Lower lobe of right lung (tissue), 2 donors: ENCODE results near the gene EXOC1. TPM values are rescaled to one million over a fixed set of nuclear protein-coding genes. Genes with fewer than 3 reads are reported as not detected.

ENCODE experiments used
- ATAC-seq, 2 donors: fragments of 200-7000 bp; cut with Tn5 transposase; one replicate each; pipeline ENCODE4 v1.9.1; 2020 to 2022; ENCODE audit warnings: mild to moderate bottlenecking in 2 of 2, moderate library complexity in 2 of 2
- DNase-seq: peaks from one replicate; pipeline ENCODE4 v3.0.0-alpha.2; 2020
- H3K27ac ChIP-seq: fragments of 200-600 bp; one replicate; pipeline ENCODE4 v1.8.0; 2022
- H3K27me3 ChIP-seq: fragments of 200-600 bp; one replicate; pipeline ENCODE4 v1.8.0; 2022; ENCODE audit warnings: low read depth
- H3K36me3 ChIP-seq: fragments of 200-600 bp; one replicate; pipeline ENCODE4 v1.8.0; 2022; ENCODE audit warnings: mild to moderate bottlenecking
- H3K4me1 ChIP-seq: fragments of 200-600 bp; one replicate; pipeline ENCODE4 v1.8.0; 2022
- H3K4me3 ChIP-seq: fragments of 200-600 bp; one replicate; pipeline ENCODE4 v1.8.0; 2022; ENCODE audit warnings: mild to moderate bottlenecking
- H3K9me3 ChIP-seq: fragments of 200-600 bp; one replicate; pipeline ENCODE4 v1.8.0; 2022
- CTCF ChIP-seq: fragments of 200-600 bp; IDR thresholded peaks from one replicate; pipeline ENCODE4 v1.8.0; 2022; ENCODE audit warnings: antibody characterized with exemption, mild to moderate bottlenecking
- intact Hi-C: fragments of 100-400 bp; cut with DNase I; formaldehyde crosslinking; loops from one replicate; pipeline ENCODE4 v1.11.0; 2022
- total RNA-seq: library from RNA; stranded (reverse); fragmentation: NEBNext Ultra II Directional; extraction: Animal tissue kit (Norgen Biotek cat#: 25700); gene quantifications from one replicate; pipeline ENCODE4 v1.2.1, GENCODE V29; 2021
- donor health status: DM: no; HTN: yes; CAD: no; lungs with severe emphysema.

The EXOC1 gene
- total RNA-seq, 1 donor from 2014 or later: 35.9 TPM

- TF ChIP-seq CTCF: no peak
- H3K4me3 ChIP-seq: no peak overlapping the region
- no peak overlapping the region for H3K27ac ChIP-seq
- no peak for DNase-seq
- no peak for ATAC-seq
- peaks cover 4% of the 10 kb centered on the region for H3K36me3 ChIP-seq
- H3K4me1 ChIP-seq: no peaks in the 10 kb centered on the region
- intact Hi-C loops: no loop called here
- peaks cover 15% of the 10 kb centered on the region for H3K9me3 ChIP-seq
- H3K27me3 ChIP-seq: no peaks in the 10 kb centered on the region
These were observed 86.0 kb downstream of the EXOC1 start for GRCh38 chr4:55939421-55939820.

GRCh38 chr4:55941881-55942396 lies 88.5 kb downstream of the EXOC1 start:
- Histone ChIP-seq H3K9me3 (peaks cover 12% of the 10 kb centered on the region), H3K27me3 (no peaks in the 10 kb centered on the region), H3K4me3 (no peak overlapping the region), H3K36me3 (peaks cover 4% of the 10 kb centered on the region), H3K27ac (no peak overlapping the region), H3K4me1 (no peaks in the 10 kb centered on the region)
- intact Hi-C loops: no loop called here
- DNase-seq (no peak), ATAC-seq (no peak)
- no peak for TF ChIP-seq CTCF

GRCh38 chr4:55947254-55947882 lies 93.9 kb downstream of the EXOC1 start:
- Histone ChIP-seq H3K4me1 (peaks cover 25% of the 10 kb centered on the region), H3K27ac (peak overlapping the region; percentile 96), H3K9me3 (no peaks in the 10 kb centered on the region), H3K36me3 (peaks cover 3% of the 10 kb centered on the region), H3K4me3 (peak overlapping the region; percentile 74), H3K27me3 (no peaks in the 10 kb centered on the region)
- intact Hi-C loops: no loop called here
- ATAC-seq (no peak), DNase-seq (no peak)
- TF ChIP-seq CTCF: no peak

GRCh38 chr4:55947912-55948725 lies 94.7 kb downstream of the EXOC1 start:
- DNase-seq (no peak), ATAC-seq (peak in 1 of 2 donors; percentile 4)
- H3K36me3 ChIP-seq: peaks cover 10% of the 10 kb centered on the region
- intact Hi-C loops: no loop called here
- peak overlapping the region; percentile 74 for H3K4me3 ChIP-seq
- H3K4me1 ChIP-seq: peaks cover 25% of the 10 kb centered on the region
- H3K27me3 ChIP-seq: no peaks in the 10 kb centered on the region
- H3K27ac ChIP-seq: peak overlapping the region; percentile 96
- no peaks in the 10 kb centered on the region for H3K9me3 ChIP-seq
- no peak for TF ChIP-seq CTCF

GRCh38 chr4:55948726-55949481 lies 95.5 kb downstream of the EXOC1 start, which contains the start of gene CEP135:
Gene CEP135, plus strand, starts transcription at chr4:55948945. Its CDS starts 3,186 bp downstream, at chr4:55952131.
- Histone ChIP-seq H3K36me3 (peaks cover 16% of the 10 kb centered on the region), H3K4me1 (peaks cover 25% of the 10 kb centered on the region), H3K27me3 (no peaks in the 10 kb centered on the region), H3K4me3 (peak within 1 kb of the TSS; percentile 74), H3K27ac (peak within 1 kb of the TSS; percentile 96), H3K9me3 (no peaks in the 10 kb centered on the region)
- DNase-seq: peak; percentile 97
- peak; percentile 98 for ATAC-seq
- intact Hi-C loops: no loop called here
- TF ChIP-seq CTCF: peak; percentile 96
